ENCODE results near the gene MYEOV.

DNA sequence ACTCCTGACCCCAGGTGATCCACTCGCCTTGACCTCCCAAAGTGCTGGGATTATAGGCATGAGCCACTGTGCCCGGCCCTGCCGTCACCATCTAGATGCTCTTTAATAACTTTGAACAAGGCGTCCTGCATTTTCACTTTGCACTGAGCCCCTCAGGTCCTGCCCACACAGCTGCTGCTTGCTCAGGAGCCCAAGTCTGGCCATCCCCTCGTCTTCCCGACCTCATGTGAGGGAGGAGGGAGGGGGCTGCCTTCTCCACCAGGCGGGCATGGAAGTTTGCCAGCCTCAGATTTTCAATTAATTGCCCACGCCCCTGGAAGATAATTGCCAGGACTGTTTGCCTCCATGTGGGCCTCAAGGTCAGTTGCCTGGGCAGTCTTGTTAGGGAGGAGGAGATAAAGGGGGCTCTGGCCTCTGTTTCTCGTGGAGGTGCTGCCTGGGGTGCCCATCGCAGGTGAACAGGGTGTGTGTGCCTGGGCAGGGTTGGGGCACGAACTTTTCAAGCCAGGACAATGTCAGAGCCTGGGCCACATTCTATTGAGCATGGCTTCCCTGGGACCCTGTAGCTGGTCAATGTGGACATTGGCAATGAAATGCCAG is 27.9 kb upstream of the MYEOV start:
- no peak for TF ChIP-seq ZFX (IDR thresholded peaks at IDR 0.05)
- TF ChIP-seq, protein P1, sequence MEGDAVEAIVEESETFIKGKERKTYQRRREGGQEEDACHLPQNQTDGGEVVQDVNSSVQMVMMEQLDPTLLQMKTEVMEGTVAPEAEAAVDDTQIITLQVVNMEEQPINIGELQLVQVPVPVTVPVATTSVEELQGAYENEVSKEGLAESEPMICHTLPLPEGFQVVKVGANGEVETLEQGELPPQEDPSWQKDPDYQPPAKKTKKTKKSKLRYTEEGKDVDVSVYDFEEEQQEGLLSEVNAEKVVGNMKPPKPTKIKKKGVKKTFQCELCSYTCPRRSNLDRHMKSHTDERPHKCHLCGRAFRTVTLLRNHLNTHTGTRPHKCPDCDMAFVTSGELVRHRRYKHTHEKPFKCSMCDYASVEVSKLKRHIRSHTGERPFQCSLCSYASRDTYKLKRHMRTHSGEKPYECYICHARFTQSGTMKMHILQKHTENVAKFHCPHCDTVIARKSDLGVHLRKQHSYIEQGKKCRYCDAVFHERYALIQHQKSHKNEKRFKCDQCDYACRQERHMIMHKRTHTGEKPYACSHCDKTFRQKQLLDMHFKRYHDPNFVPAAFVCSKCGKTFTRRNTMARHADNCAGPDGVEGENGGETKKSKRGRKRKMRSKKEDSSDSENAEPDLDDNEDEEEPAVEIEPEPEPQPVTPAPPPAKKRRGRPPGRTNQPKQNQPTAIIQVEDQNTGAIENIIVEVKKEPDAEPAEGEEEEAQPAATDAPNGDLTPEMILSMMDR (conservative IDR thresholded peaks at IDR 0.05), result no peak
